Stimulated activated CD4-positive, alpha-beta T cell treated with anti-CD3 and anti-CD28 coated beads, Interleukin-15, amount 100 ng/mL, for 48 hours (primary cell): ENCODE measurements around the gene BAZ2B.
"Not testable (repeated sequence)": the region's sequence is repeated elsewhere in the genome, so short reads cannot be mapped to it uniquely, and the experiment has no call there.

Experiments
- DNase-seq, 2 donors: peaks; one replicate each; pipeline ENCODE4 v3.0.0-alpha.2; 2020; ENCODE audit warnings: low read depth in 2 of 2

Gene BAZ2B

GRCh38 chr2:159535261-159535660 is 81.1 kb downstream of the BAZ2B start:
- not testable (repeated sequence) for DNase-seq

DNA sequence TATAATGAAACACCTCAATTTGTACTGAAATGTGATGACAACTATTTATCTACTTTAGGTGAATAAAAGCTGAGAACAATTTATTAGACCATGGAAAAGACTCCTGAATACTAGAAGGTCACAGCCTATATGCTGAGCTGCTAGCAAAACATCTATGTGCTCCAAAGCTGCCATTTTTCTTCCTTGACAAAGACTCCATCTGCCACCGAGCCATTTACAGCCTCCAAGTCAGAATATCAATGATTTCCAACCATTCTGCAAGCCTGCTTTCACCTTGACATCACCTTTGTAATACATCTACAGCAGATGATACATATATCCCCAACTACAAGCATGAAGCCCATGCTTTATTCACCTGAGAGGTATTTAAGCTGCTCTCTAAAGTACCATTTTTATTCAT is 84.9 kb downstream of the BAZ2B start:
- no peak for DNase-seq

DNA sequence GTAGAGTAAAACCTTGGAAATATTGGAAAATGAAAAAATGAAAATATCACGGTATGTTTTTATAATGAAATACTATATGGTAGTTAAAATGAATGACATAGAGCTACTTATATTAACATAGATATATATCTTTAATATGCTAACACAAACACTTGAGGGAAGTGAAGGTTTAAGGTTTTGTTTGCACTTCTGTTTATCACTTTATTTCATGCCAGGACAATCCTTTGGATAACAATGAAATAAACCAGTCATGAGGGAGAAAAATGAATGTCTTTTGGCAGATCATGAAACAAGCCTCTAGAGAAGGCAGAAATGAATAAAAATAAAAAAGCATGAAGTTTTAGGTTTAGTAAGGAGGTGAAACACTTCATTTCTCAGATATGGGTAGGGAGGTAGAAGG is 89.9 kb downstream of the BAZ2B start:
- no peak for DNase-seq

DNA sequence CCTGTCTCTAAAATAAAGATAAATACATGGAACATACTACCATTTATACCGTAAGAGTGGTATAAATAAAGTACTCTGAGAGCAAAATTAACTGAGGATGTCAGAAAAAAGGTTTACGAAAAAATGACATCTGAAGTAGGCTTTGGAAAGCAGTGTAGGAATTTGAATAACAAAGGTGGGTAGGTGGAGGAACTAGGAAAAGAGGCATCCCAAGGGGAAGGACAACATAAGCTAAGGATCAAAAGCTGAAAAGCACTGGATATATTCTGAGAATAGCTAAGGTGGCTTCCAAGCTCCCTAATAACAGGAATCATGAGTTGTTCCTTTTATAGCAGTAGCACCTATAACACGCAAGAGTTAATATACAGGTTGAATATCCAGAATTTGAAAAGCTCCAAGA is 91.3 kb downstream of the BAZ2B start:
- no peak for DNase-seq

DNA sequence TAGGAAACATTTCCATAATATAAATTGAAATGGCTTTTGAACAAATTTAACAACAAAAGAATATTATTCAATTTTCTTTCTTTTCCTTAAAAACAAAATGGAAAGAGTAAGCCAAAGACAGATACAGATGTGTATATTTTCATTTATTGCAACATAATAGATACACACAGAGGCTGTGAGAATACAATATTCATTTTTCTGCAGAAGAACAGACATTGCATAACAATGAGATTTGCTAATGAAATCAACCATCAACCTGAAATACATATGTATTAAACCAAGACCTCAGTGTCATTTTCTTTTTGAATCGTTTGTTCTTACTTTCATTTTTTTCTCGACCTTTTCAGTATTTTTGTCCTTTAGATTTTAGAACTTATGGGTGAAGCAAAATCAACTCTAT is 95.1 kb downstream of the BAZ2B start:
- DNase-seq: no peak

DNA sequence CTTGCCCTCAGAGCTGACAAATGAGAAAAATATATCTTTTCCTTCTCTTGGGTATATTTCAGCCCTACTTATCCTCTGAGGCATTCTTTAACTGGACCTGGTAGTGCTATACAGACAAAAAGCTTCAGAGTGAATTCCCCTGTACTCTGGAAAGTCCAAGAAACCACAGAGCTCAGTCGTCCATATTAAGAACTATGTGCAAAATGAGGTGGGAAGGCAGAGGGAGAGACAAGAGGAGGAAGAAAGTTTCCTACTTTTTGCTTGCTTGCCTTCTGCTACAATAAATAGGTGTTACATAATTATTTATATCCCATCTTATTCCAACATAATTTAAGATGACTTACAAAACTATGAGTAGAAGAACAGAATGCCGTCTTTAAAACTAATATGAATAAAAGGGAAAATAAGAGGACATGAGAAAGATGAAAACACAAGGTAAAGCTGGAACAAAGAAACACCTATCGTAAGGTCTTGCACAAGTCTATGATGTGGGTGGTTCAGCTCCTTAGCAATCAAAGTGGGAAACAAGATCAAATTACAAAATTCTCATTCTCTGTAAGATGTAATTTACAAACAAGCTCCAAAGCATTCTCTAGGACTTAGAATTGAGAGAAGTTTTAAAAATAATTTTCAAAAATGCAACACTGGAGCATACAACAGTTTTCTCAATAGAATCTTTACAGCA is 97.9 kb downstream of the BAZ2B start:
- no peak for DNase-seq

GRCh38 chr2:159516241-159516758 is 100.0 kb downstream of the BAZ2B start:
- DNase-seq: no peak

DNA sequence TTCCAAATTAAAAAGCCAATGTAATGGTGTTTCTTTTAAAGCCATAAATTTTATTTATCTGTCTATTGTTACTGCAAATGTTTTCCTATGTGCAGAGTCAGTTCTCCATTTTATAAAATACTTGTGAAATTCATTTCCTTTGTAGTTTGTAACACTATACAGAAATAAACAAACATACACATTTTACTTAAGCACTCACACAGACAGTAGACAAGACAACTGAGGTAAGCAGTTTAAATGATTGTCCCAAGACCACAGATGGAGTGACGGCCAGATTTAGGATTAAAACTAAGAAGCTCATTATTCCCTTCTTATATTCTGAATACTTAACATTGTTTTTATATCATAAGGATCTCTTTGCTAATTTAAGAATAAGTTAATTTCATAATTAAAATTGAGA is 100.9 kb downstream of the BAZ2B start:
- DNase-seq: no peak

DNA sequence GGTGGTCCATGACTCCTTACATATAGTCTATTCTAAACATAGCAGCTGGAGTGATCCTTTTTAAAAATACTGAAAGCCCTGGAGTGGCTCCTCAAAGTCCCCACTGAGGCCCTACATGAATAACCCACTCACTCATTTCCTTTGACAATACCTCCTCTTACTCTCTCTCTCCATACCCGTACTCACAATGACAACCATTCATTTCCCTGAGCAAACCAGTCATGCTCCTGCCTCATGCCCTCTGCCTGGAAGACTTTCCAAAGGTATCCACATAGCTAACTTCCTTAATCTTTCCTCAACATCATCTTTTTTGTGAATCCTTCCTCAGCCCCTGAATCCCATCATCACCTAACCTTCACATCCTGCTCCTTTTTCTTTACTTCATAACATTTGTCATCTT is 102.6 kb downstream of the BAZ2B start:
- DNase-seq: no peak

DNA sequence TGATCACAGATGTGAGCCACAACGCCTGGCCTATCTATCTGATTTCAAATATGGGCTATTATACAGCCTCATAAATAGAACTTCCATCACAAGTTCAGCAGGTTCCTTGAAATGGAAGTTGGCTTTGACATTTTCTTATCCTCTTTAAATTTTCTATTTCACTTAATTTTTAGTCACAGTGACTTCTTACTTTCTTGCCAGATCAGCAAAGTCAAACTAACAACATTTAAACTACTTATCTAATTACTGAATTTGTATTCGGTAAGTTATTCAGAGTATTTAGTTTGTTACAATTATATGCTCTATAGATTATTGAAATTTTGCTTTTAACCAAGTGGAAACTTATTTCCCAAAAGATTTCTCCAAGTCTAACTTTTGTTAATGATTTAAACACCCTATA is 108.2 kb downstream of the BAZ2B start:
- DNase-seq: no peak

DNA sequence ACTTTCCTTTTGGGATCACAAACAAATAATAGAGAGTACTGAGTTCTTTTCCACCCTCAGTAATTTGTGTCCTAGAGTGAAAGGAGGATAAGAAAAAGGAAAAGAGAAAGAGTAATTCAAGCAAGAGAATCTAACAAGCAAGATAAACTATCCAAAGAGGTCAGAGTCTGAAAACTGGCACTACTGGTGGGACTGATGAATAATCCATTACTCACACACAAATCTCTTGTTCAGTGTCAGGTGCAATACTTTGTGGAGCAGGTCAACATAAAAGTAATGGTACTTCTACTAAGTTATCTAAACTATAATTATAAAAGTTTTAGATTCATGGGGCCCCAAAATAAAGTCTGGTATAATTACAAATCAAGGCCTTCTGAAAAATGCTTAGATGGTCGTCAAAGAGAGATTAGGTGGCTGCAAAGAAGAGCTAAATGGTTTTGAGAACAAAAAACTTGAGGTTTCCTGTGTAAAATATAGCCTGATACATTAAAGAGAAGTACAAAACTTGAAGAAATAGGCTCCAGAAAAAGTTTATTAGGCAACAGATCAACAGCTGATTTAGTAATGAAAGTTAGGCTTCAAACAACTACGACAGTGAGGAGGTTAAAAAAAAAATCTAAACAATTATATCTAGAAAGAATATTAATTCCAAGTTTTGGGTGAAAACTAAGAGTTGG is 109.4 kb downstream of the BAZ2B start:
- no peak for DNase-seq

DNA sequence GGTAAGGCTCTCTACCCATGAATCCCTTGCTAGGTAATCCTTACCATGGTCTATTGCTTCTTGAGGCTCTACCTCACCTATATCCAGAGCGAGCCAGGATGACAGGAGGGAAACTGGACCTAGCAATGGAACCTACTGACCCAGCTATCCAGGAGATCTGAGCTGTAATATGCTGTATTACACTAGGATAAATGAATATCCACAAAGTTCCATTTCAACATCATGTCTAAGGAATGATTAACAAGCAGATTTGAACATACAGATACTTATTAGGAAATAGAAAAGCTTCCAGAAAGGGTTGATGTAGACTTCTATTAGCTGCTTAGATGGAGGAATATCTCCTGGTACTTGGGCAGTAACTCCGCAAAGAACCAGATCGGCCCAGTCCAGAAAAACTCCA is 110.1 kb downstream of the BAZ2B start:
- DNase-seq: no peak

- no peak for DNase-seq
Observed at GRCh38 chr2:159505196-159505595, 111.2 kb downstream of the BAZ2B start.

DNA sequence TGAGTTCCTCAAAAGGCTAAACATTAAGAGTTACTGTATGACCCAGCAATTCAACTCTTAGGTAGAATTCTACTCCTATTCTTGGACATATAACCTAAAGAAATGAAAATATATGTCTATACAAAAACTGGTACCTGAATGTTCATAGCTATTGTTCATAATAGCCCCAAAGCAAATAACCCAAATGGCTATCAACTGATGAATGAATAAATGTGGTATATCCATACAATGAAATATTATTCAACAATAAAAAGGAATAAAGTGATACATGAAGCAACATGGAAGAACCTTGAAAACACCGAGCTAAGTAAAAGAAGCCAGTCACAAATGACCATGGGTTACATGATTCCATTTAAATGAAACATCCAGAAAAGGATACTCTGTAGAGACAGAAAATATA is 114.6 kb downstream of the BAZ2B start:
- DNase-seq: no peak

DNA sequence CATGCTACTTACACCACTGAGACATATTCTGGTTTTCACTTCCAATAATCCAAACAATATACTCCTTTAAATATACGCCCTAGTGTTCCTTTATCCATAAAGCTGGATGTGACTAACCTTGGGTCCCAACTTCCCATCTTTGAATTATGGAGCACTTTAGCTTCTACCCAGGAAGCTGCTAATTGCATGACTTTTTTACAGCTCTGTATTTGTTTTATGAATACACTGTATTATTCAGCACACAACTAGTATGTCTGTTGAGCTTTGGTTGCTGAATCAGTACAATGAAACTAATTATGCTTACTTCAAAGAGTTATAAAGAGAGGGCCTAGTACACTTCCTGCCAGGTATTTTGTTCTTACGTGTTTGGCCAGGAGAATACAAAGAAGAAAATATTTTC is 118.5 kb downstream of the BAZ2B start:
- DNase-seq: no peak

- DNase-seq: no peak
Observed at GRCh38 chr2:159497256-159497655, 119.1 kb downstream of the BAZ2B start.

DNA sequence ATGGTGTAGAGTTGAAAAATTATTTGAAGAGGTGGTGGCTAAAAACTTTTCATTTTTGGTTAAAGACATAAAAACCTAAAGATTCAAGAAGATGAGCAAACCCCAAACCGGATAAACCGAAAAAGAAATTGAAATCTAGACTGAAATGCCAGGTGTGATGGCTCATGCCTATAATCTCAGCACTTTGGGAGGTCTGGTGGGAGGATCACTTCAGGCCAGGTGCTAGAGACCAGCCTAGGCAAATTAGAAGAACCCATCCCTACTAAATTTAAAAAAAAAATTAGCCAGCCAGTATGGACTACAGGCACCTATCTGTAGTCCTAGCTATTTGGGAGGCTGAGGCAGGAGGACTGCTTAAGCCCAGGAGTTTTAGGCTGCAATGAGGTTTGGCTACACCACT is 126.9 kb downstream of the BAZ2B start:
- no peak for DNase-seq

- no peak for DNase-seq
Observed at GRCh38 chr2:159484532-159484931, 131.8 kb downstream of the BAZ2B start.

DNA sequence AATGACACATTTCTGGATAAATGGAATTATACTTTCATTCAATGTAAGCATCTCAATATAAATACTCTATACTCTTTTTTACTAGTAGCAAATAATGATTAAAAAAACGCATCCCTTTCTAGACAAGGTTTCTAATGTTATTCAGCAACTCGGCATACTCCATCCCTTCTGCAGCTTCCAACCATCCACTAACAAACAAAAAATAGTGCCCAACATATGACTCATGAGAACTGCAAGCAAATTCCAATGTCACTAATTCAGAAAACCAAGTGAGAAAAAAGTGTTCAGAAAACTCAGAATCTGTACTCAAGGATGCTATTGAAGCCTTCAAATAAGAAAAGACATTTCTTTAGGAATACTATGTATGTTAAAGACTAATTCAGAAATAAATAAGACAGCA is 140.0 kb downstream of the BAZ2B start:
- DNase-seq: no peak

DNA sequence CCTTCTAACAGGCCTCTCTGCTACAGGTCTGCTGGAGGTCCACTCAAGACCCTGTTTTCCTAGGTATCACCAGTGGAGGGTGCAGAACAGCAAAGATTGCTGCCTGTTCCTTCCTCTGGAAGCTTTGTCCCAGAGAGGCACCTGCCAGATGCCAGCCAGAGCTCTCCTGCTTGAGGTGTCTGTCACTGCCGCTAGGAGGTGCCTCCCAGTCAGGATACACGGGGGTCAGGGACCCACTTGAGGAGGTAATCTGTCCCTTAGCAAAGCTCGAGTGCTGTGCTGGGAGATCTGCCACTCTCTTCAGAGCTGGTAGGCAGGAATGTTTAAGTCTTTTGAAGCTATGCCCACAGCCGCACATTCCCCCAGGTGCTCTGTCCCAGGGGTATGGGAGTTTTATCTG is 140.6 kb downstream of the BAZ2B start:
- no peak for DNase-seq

DNA sequence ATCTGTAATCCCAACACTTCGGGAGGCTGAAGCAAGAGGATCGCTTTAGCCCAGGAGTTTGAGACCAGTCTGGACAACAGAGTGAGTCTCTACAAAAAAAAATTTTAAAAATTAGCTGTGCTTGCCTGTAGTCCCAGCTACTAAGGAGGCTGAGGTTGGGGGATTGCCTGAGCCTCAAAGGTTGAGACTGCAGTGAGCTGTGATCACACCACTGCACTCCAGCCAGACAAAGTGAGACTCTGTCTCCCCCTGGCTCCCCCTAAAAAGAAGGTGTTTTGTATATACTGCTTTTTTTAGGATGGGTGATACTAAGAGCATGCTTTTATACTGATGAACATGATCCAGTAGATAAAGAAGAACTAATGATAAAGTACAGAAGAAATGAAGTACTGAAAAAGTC is 145.0 kb downstream of the BAZ2B start:
- no peak for DNase-seq

DNA sequence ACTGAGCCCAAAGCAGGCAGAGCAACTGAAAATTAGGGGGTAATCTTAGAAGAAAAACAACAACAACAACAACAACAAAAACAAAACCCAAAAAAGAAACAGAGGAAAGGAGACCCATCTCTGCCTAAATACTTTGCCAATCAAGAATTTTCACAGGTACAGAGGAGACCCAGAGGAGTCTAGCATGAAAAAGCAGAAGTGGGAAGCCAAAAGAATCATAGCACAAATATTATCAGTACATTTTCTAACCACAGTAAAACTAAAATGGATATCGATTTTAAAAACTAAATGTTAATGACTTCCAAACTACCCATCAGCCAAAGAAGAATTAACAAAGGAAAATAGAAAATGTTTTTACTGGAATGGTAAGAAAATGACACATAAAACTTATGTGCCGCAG is 148.1 kb downstream of the BAZ2B start:
- DNase-seq: no peak

DNA sequence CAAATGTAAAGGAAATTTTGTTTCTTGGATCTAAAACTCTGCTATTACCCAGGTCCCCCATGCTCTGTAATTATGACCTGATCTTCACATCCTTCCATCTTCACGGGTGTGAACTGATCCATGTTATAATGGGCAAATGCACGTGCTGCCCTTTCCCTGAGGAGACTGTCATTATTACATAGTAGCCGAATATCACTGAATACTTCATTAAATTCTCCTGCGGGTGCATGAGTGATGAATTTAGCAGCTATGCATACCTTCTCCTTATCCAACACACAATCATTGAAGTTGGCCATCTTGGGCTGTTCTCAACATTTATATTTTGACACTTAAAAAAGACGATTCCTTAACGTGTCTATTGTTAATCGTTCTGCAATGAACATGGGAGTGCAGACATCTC is 153.4 kb downstream of the BAZ2B start:
- no peak for DNase-seq
